Panc1 (cell line): Measurements from ENCODE around the gene CHD6.

Experiments
- CTCF ChIP-seq: fragments of 450-650 bp; IDR thresholded peaks from 2 replicates; pipeline ENCODE4 v1.5.1; 2017; ENCODE audit warnings: mild to moderate bottlenecking
- POLR2AphosphoS5 ChIP-seq: IDR thresholded peaks from 2 replicates; pipeline ENCODE4 v1.6.1; 2012; ENCODE audit warnings: mild to moderate bottlenecking, low read depth, low read length, moderate library complexity

GRCh38 chr20:41613321-41613720 lies 4.9 kb downstream of the CHD6 start:
- TF ChIP-seq CTCF = no peak
- no peak for TF ChIP-seq POLR2AphosphoS5
